B cell (primary cell): ENCODE measurements around the gene ALDH1A2. TPM values are rescaled to one million over a fixed set of nuclear protein-coding genes. Genes with fewer than 3 reads are reported as not detected.

Experiments
- ATAC-seq: fragments of 200-7000 bp; cut with Tn5 transposase; one replicate; pipeline ENCODE4 v1.10.0; 2021; ENCODE audit warnings: low read depth, mild to moderate bottlenecking, moderate number of reproducible peaks, moderate library complexity
- CTCF ChIA-PET: fragments of 350-600 bp; sonication (Branson Sonifier 250); formaldehyde crosslinking; loops from one replicate; lab custom pipeline; 2021; ENCODE audit warnings: antibody characterized with exemption, inconsistent platforms; lab: Charles Lee
- POLR2A ChIA-PET: fragments of 350-600 bp; sonication (Branson Sonifier 250); formaldehyde crosslinking; loops from one replicate; lab custom pipeline; 2021; ENCODE audit warnings: antibody characterized with exemption; lab: Charles Lee
- DNase-seq: peaks from one replicate; pipeline ENCODE4 v3.0.0; 2013
- H2AFZ ChIP-seq: 2 replicates; pipeline ENCODE4 v1.6.1; 2012; ENCODE audit warnings: mild to moderate bottlenecking, low read depth, low read length; ENCODE audit not compliant: insufficient read depth, poor library complexity, severe bottlenecking
- H3K27ac ChIP-seq, 2 donors: 1 replicate in 1 of 2; 2 replicates in 1 of 2; pipeline ENCODE4 v1.5.1; 2012 to 2013; ENCODE audit warnings: low read length in 2 of 2, mild to moderate bottlenecking in 2 of 2, moderate library complexity in 1 of 2
- H3K27me3 ChIP-seq, 4 experiments: fragments of 200-600 bp in 1 of 4; sonication (generic) in 1 of 4; replicated peaks in 1 of 4; 1 replicate in 2 of 4; 2 replicates in 2 of 4; pipeline versions ENCODE4 v1.6.1 to v1.7.0; 2013 to 2016; ENCODE audit warnings: low read length in 3 of 4, mild to moderate bottlenecking in 2 of 4, mixed read lengths in 1 of 4, moderate library complexity in 1 of 4; ENCODE audit not compliant: insufficient read depth in 4 of 4, control insufficient read depth in 3 of 4; ENCODE audit errors: control extremely low read depth in 1 of 4
- H3K36me3 ChIP-seq, 2 experiments: replicated peaks in 1 of 2; 1 replicate in 1 of 2; 2 replicates in 1 of 2; pipeline versions ENCODE4 v1.6.1 to v1.7.1; 2013; ENCODE audit warnings: low read length in 1 of 2; ENCODE audit not compliant: insufficient read depth in 2 of 2, control insufficient read depth in 1 of 2; ENCODE audit errors: control extremely low read depth in 1 of 2, extremely low read depth in 1 of 2
- H3K4me1 ChIP-seq, 2 donors: fragments of 200-600 bp in 1 of 2; sonication (generic) in 1 of 2; 1 replicate in 1 of 2; 2 replicates in 1 of 2; pipeline versions ENCODE4 v1.5.1 to v1.6.1; 2013 to 2017; ENCODE audit warnings: low read length in 2 of 2; ENCODE audit not compliant: control insufficient read depth in 2 of 2, insufficient read depth in 2 of 2
- H3K4me2 ChIP-seq: replicated peaks from 2 replicates; pipeline ENCODE3; 2012; ENCODE audit warnings: mild to moderate bottlenecking, low read depth, low read length; ENCODE audit not compliant: poor library complexity, severe bottlenecking
- H3K4me3 ChIP-seq, 5 experiments: fragments of 200-600 bp in 1 of 5; sonication (generic) in 1 of 5; 1 replicate in 3 of 5; 2 replicates in 2 of 5; pipeline versions ENCODE4 v1.5.1 to v1.7.0; 2011 to 2016; ENCODE audit warnings: low read length in 4 of 5, mild to moderate bottlenecking in 4 of 5, low read depth in 2 of 5, control low read depth in 1 of 5, moderate library complexity in 1 of 5; ENCODE audit not compliant: insufficient read depth in 1 of 5; ENCODE audit errors: control extremely low read depth in 1 of 5, extremely low read depth in 1 of 5
- H3K79me2 ChIP-seq: fragments of 200-600 bp; sonication (generic); one replicate; pipeline ENCODE4 v1.6.0; 2016; ENCODE audit warnings: low read length; ENCODE audit not compliant: control insufficient read depth, insufficient read depth
- H3K9ac ChIP-seq: fragments of 200-600 bp; sonication (generic); 2 replicates; pipeline ENCODE4 v1.6.1; 2017; ENCODE audit warnings: mild to moderate bottlenecking, low read length, moderate library complexity
- H3K9me3 ChIP-seq, 3 donors: one replicate each; pipeline versions ENCODE4 v1.6.1 to v1.7.1; 2013; ENCODE audit warnings: low read length in 2 of 3; ENCODE audit not compliant: control insufficient read depth in 2 of 3, insufficient read depth in 1 of 3; ENCODE audit errors: control extremely low read depth in 1 of 3
- H4K20me1 ChIP-seq: 2 replicates; pipeline ENCODE4 v1.6.0; 2012; ENCODE audit warnings: mild to moderate bottlenecking, low read length; ENCODE audit not compliant: insufficient read depth, control insufficient read depth, poor library complexity, severe bottlenecking
- H3K27ac Mint-ChIP-seq: one replicate; pipeline ENCODE4 v1.8.0; 2021; ENCODE audit warnings: mixed read lengths
- H3K27me3 Mint-ChIP-seq: one replicate; pipeline ENCODE4 v1.8.0; 2021; ENCODE audit warnings: mixed read lengths
- H3K4me1 Mint-ChIP-seq: one replicate; pipeline ENCODE4 v1.8.0; 2021; ENCODE audit warnings: mixed read lengths
- H3K4me3 Mint-ChIP-seq: one replicate; pipeline ENCODE4 v1.8.0; 2021; ENCODE audit warnings: mixed read lengths
- H3K9me3 Mint-ChIP-seq: one replicate; pipeline ENCODE4 v1.8.0; 2022; ENCODE audit warnings: mixed read lengths; ENCODE audit not compliant: insufficient read depth
- CTCF ChIP-seq: fragments of 200-600 bp; IDR thresholded peaks from one replicate; pipeline ENCODE4 v1.8.0; 2022; ENCODE audit warnings: antibody characterized with exemption, mild to moderate bottlenecking
- EZH2 ChIP-seq: IDR thresholded peaks from 2 replicates; pipeline ENCODE4 v1.6.1; 2012; ENCODE audit warnings: borderline replicate concordance, low read depth, mild to moderate bottlenecking, moderate library complexity, low read length; ENCODE audit not compliant: insufficient read depth, poor library complexity, severe bottlenecking
- WGBS: methylation state at CpG from one replicate; pipeline ENCODE4 v1.1.5; 2013; ENCODE audit warnings: missing lambda C conversion rate; ENCODE audit not compliant: insufficient coverage; 5-methylcytosine and 5-hydroxymethylcytosine counted together
- intact Hi-C: fragments of 100-400 bp; cut with micrococcal nuclease; formaldehyde crosslinking; loops from one replicate; pipeline ENCODE4 v1.10.0; 2022
- polyA plus RNA-seq: library from polyadenylated mRNA; depleted of rRNA; stranded (reverse); fragments of >200 nt; gene quantifications from 2 replicates; pipeline ENCODE4 v1.2.3, GENCODE V29; 2012
- total RNA-seq, 2 donors: library from RNA; stranded (reverse); fragments of 120-200 nt in 1 of 2; gene quantifications; 1 replicate in 1 of 2; 2 replicates in 1 of 2; pipeline versions ENCODE4 v1.2.3 to v1.2.4, GENCODE V29; 2013 to 2022

Gene ALDH1A2
- total and polyA plus RNA-seq, 2 donors (not counting 1 experiment from before 2014, with no cell fraction given) = not detected

GRCh38 chr15:57951328-57951932, 114.1 kb downstream of the ALDH1A2 start:
- ChIA-PET CTCF (no interaction called here), POLR2A (no interaction called here)
- Mint-ChIP-seq H3K9me3 (no peaks in the 10 kb centered on the region), H3K27ac (no peak overlapping the region), H3K4me1 (no peaks in the 10 kb centered on the region), H3K4me3 (no peak overlapping the region), H3K27me3 (peaks cover 8% of the 10 kb centered on the region)
- 96% methylated on average over 7 of the region's 7 CpGs for WGBS
- Histone ChIP-seq H3K4me3 (no peak overlapping the region), H2AFZ (no peak overlapping the region), H3K27me3 (peaks cover 0 to 2% (median 0%) of the 10 kb centered on the region in 4 experiments), H3K36me3 (no peaks in the 10 kb centered on the region), H3K9ac (no peak overlapping the region), H3K79me2 (no peaks in the 10 kb centered on the region), H3K4me2 (no peak overlapping the region), H3K4me1 (no peaks in the 10 kb centered on the region), H3K27ac (no peak overlapping the region), H3K9me3 (no peaks in the 10 kb centered on the region), H4K20me1 (no peaks in the 10 kb centered on the region)
- TF ChIP-seq EZH2 (no peak), CTCF (no peak)
- ATAC-seq (no peak), DNase-seq (no peak)
- intact Hi-C loops = no loop called here

GRCh38 chr15:57950381-57950946, 115.0 kb downstream of the ALDH1A2 start:
- no peak for DNase-seq
- no peak overlapping the region for H3K27ac Mint-ChIP-seq
- H3K79me2 ChIP-seq = no peaks in the 10 kb centered on the region
- POLR2A ChIA-PET = no interaction called here
- H3K4me3 ChIP-seq = no peak overlapping the region
- H3K9me3 ChIP-seq = no peaks in the 10 kb centered on the region
- no peaks in the 10 kb centered on the region for H4K20me1 ChIP-seq
- ATAC-seq = no peak
- H3K4me1 Mint-ChIP-seq = no peaks in the 10 kb centered on the region
- H3K36me3 ChIP-seq = no peaks in the 10 kb centered on the region
- H3K9ac ChIP-seq = no peak overlapping the region
- H3K27me3 ChIP-seq = peaks cover 0 to 2% (median 0%) of the 10 kb centered on the region in 4 experiments
- CTCF ChIA-PET = no interaction called here
- intact Hi-C loops = no loop called here
- H3K9me3 Mint-ChIP-seq = no peaks in the 10 kb centered on the region
- H3K4me2 ChIP-seq = no peak overlapping the region
- H3K27me3 Mint-ChIP-seq = peaks cover 13% of the 10 kb centered on the region
- TF ChIP-seq CTCF (no peak), EZH2 (no peak)
- no peak overlapping the region for H3K4me3 Mint-ChIP-seq
- H3K4me1 ChIP-seq = no peaks in the 10 kb centered on the region
- H2AFZ ChIP-seq = no peak overlapping the region
- 91% methylated on average over 6 of the region's 8 CpGs for WGBS
- no peak overlapping the region for H3K27ac ChIP-seq
